Measurements from ENCODE around the gene KSR1.

DNA sequence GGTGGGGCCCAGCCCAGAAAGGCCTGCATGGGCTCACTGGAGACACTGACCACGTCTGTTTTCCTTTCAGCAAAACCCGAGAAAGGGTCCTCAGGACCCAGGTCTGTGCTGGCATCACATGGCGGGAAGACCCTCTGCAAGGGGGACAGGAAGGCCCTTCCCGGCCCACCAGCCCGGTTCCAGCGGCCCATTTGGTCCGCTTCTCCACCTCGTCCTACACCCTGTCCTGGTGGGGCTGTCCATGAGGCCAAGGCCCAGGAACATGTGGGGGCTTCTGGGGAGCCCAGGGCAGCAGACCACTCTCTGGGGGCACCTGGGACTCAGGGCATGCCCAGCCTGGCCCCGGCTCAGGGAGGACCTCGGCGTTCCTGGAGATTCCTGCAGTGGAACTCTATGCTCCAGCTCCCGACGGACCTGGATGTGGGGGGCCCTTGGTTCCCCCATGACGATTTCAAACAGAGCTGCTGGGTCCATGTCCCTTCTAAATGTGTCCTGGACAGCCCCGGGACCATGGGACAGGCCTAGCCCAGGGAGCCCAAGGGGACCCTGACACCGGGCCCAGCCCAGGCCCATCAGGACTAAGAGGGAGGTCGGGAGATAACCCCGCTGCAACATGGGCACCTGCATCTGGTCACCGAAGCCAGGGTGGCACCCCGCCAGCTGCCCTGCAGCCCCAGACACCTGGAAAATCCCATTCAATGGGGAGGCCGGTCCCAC lies 26.4 kb upstream of the KSR1 start:
- TF ChIP-seq, protein P1, sequence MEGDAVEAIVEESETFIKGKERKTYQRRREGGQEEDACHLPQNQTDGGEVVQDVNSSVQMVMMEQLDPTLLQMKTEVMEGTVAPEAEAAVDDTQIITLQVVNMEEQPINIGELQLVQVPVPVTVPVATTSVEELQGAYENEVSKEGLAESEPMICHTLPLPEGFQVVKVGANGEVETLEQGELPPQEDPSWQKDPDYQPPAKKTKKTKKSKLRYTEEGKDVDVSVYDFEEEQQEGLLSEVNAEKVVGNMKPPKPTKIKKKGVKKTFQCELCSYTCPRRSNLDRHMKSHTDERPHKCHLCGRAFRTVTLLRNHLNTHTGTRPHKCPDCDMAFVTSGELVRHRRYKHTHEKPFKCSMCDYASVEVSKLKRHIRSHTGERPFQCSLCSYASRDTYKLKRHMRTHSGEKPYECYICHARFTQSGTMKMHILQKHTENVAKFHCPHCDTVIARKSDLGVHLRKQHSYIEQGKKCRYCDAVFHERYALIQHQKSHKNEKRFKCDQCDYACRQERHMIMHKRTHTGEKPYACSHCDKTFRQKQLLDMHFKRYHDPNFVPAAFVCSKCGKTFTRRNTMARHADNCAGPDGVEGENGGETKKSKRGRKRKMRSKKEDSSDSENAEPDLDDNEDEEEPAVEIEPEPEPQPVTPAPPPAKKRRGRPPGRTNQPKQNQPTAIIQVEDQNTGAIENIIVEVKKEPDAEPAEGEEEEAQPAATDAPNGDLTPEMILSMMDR (IDR thresholded peaks at IDR 0.05) = no peak
- TF ChIP-seq POLR2A (IDR thresholded peaks at IDR 0.05) (no peak), POLR2AphosphoS5 (IDR thresholded peaks at IDR 0.05) (no peak), EP300 (IDR thresholded peaks at IDR 0.05) (no peak)
